HL-60/S4 treated with retinoic acid at 250 ng/mL for 4 days and 3 days (cell line): ENCODE data around the gene CFAP299.

Experiments
- in situ Hi-C: fragments of 300-500 bp; cut with MboI; formaldehyde crosslinking; loops from 2 replicates; pipeline ENCODE4 v1.7.0; 2022; ENCODE audit warnings: low sequenced_read_pairs

Gene CFAP299

DNA sequence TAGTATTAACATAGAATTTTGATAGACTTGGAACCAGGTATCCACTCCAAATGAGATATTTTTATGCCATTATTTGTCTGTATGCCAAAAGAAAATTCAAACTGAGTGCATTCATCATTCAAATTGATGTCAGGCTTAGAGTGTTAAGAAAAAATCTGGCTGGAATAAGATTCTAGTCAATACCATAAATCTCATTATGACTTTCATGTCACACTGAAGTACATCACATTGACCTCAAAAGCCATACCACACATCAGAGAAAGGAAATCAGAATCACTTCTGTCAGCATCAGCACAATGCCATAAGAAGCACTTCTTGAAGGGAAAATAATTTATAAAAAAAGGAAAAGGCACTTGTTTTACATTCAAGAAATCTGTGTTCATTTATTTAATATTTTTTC, 575.9 kb downstream of the CFAP299 start:
- in situ Hi-C loops: no loop called here

- in situ Hi-C loops: no loop called here
These were observed 576.8 kb downstream of the CFAP299 start for GRCh38 chr4:80912350-80912749.

- in situ Hi-C loops: no loop called here
These were observed 577.9 kb downstream of the CFAP299 start for GRCh38 chr4:80913381-80913780.

- in situ Hi-C loops: no loop called here
These were observed 581.2 kb downstream of the CFAP299 start for GRCh38 chr4:80916770-80917169.

DNA sequence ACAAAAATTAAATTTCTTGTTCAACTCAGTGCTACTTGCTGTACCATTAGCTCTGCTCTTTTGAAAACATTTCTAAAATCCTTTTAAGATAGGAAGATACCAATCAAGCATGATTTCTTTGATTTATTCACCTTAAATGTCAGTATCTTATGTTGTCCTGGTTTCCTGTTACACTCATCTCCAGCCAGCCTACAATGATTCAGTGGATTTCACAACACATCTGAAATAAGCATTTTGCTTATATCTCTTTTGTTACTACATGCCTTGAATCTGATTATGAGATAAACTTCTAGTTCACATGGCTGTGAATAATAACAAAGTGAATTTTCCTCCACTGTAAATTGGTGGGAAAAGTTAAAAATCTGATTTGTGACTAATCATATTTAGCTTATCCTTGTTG, 582.5 kb downstream of the CFAP299 start:
- in situ Hi-C loops: no loop called here

GRCh38 chr4:80921441-80921840, 585.9 kb downstream of the CFAP299 start:
- in situ Hi-C loops: no loop called here

DNA sequence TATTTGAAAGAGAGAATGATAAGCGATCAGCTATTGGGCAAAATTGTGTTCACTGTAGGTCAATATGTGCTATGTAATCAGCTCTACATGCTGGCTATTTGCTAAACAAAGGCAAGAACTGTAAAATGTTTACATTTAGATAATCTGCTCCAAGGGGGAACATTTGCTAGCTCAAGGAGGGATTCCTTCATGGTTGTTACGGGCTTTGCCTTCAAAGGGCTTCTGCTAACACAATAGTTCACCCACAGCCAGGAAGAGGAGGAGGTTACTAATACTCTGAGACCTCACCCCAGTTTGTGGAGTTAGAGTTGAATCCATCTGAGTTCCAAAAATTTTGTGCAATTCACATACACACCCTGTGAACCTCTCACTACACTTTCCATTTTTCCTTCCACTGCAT, 587.4 kb downstream of the CFAP299 start:
- in situ Hi-C loops: no loop called here

DNA sequence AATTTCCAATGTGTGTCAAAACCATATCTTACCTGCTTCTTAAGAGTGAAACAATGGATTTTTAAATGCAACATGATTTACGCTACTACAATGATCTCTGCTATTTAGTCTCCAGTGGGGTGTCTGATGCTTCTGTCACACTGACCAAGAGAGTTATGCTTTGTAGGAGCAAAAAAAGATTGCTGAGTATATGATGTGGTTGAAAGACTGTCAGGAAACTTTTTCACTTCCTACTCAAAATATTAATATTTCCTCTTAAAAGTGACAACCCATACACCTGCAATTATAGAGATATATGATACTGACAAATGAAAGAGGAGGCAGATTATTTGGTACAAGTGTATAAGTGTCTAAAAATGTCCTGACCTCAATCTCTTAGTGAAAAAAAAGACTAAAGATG, 589.8 kb downstream of the CFAP299 start:
- in situ Hi-C loops: no loop called here

DNA sequence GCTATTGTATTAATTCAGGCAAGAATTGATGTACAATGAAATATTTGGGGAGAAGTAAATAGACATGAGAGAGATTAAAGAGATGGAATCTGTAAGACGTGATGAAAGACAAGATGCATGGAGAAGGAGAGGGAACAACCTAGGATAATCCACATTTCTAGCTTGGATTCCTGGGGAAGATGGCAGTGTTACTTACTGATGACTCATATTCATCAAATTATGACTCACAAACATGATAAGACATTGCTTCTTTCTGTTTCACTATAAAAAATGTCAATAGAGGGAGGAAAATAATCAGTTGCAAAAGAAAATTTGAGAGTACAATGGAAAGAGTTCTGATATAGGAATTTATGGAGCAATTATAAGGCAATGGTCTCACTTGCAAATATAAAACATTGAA, 590.9 kb downstream of the CFAP299 start:
- in situ Hi-C loops: no loop called here

DNA sequence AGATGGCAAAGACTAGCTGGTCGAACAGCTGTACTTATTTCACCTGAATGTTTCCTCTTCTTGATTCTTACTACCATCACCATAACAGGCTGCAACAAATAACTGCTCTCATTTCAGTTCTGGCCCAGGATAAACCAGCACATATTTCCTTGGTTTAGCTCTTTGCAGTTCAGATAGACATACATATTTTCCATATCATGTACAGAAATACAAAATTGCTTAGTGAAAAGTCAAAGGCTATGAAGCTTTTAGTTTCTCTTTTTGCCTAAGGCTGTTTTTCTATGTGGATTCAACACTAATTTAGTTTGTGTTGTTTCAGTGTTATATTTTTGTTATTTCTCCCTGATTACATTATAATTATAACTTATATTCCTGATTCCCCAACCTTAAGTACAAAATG, 591.4 kb downstream of the CFAP299 start:
- in situ Hi-C loops: no loop called here

DNA sequence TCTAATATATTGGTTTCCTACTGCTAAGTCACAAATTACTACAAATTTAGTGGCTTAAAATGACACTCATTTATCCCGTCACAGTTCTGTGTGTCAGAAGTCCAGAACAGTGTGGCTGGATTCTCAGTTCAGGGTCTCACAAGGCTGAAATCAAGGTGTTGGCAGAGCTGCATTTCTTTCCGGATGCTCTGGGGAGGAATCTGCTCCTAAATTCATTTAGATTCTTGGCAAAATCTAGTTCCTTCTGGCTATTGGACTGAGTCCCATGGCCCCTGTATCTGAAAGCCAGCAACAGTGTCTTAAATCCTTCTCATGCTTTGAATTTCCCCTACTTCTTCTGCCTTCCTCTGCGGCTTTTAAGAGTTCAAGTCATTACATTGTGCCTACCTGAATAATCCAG, 591.9 kb downstream of the CFAP299 start:
- in situ Hi-C loops: no loop called here

GRCh38 chr4:80931631-80932081, 596.1 kb downstream of the CFAP299 start:
- in situ Hi-C loops: no loop called here

GRCh38 chr4:80948141-80948540, 612.6 kb downstream of the CFAP299 start:
- in situ Hi-C loops: no loop called here

DNA sequence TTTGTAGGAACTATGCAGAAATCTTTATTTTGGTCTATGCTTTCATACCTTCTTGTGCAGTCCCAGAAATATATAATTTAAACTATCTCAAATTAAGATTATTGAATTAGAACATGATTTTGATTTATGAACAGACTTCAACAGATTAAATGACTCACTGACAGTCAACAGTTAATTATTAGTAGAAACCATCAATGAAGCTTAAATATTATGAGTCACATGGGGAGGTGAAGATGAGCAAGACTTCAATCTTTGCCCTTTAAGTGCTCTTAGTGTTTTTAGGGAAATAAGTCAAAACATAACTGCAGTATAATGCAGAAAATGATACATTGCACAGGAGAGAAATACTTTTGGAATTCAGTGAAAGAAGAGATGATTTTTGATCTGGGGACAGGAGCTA, 613.5 kb downstream of the CFAP299 start:
- in situ Hi-C loops: no loop called here

DNA sequence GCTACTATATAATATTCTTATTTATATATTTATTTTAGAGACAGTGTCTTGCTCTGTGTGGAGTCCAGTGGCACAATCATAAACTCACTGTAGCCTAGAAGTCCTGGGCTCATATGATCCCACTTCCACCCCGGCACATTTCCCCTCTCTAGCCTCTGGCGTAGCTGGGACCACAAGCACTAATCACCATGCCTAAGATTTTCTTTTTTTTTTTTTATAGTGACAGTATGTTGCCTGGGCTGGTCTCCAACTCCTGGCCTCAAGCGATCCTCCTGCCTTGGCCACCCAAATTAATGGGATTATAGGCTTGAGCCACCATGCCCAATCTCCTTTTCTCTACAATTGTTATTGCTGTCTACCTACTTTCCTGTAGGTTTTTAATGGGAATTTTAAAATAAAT, 620.9 kb downstream of the CFAP299 start:
- in situ Hi-C loops: no loop called here

GRCh38 chr4:80963051-80963450, 627.5 kb downstream of the CFAP299 start:
- in situ Hi-C loops: no loop called here

DNA sequence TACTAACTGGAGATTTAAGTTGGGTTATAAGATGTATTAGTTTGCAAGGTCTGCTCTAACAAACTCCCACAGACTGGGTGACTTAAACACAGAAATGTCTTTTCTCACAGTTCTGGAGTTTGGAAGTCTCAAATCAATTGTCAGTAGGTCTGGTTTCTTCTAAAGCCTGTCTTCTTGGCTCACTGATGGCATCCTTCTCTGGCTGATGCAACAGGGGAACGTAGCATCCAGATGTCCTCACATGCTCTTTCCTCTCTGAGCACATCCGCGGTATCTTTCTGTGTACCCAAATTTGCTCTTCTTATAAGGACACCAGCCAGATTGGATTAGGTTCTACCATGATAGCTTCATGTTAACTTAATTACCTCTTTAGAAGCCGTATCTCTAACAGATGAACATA, 631.8 kb downstream of the CFAP299 start:
- in situ Hi-C loops: no loop called here

- in situ Hi-C loops: no loop called here
These were observed 644.7 kb downstream of the CFAP299 start for GRCh38 chr4:80980239-80980638.

DNA sequence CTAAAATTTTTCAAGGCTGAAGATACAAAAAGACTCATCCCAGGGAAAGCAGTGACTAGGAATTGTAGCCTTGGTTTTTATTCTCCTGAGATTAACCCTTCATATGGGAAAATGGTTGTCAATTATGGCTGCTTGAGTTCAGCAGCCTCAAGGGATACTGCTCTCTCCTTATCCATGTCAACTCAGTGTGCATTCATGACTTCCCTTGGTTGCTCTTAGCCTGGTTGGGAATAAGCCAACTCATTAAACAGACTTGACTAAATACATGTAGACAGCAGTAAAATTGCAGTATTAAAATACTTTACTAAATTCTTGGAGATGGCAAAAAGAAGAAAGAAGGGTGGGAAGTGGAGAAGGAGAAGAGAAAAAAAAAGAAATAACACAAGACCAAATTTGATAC, 650.5 kb downstream of the CFAP299 start:
- in situ Hi-C loops: no loop called here

- in situ Hi-C loops: no loop called here
These were observed 654.5 kb downstream of the CFAP299 start for GRCh38 chr4:80989921-80990544.

GRCh38 chr4:80990851-80991250, 655.3 kb downstream of the CFAP299 start:
- in situ Hi-C loops: no loop called here

GRCh38 chr4:80999943-81000342, 664.4 kb downstream of the CFAP299 start:
- in situ Hi-C loops: no loop called here

DNA sequence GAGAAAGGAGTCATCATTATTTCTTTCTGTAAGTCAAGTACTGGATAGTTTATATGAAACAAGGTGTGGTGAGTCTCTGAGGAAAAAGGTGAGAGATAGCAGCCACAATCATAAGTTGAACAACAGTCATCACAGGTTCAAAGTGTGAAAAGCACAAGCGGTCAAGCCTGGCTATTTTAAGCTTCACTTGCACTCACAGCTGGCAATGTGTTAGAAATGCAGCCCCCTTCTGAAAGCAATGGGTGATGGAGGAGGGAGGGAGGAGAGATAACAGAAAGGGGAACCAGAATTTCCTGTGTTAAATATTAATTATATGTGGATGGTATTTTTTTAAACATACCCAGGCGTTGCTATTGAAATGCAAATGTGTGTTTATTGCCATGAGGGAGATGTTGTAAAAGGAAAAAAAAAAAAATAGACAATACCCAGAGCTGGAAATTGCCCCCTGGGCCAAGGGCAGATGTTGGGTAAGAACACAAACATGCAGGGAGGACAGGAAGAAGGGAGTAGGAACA, 668.1 kb downstream of the CFAP299 start:
- in situ Hi-C loops: no loop called here
